Heart right ventricle (tissue), 16 donors: ENCODE data around the gene MTUS2. TPM values are rescaled to one million over a fixed set of nuclear protein-coding genes. Genes with fewer than 3 reads are reported as not detected.

ENCODE experiments used
- ATAC-seq, 8 donors: fragments of 200-7000 bp; cut with Tn5 transposase; one replicate each; pipeline ENCODE4 v1.9.1; 2020; ENCODE audit warnings: mild to moderate bottlenecking in 8 of 8, moderate library complexity in 8 of 8, moderate number of reproducible peaks in 1 of 8
- DNase-seq, 2 donors: peaks; one replicate each; pipeline ENCODE4 v3.0.0-alpha.2; 2020
- H3K27ac ChIP-seq, 10 donors: fragments of 200-600 bp; sonication (generic) in 2 of 10; one replicate each; pipeline versions ENCODE4 v1.5.0 to v1.8.0; 2020 to 2022; ENCODE audit warnings: mild to moderate bottlenecking in 3 of 10
- H3K27me3 ChIP-seq, 7 donors: fragments of 200-600 bp; one replicate each; pipeline ENCODE4 v1.8.0; 2021 to 2022; ENCODE audit warnings: mild to moderate bottlenecking in 2 of 7
- H3K36me3 ChIP-seq, 9 donors: fragments of 200-600 bp; sonication (generic) in 1 of 9; one replicate each; pipeline versions ENCODE4 v1.5.0 to v1.8.0; 2020 to 2022; ENCODE audit warnings: mild to moderate bottlenecking in 2 of 9
- H3K4me1 ChIP-seq, 9 donors: fragments of 200-600 bp; sonication (generic) in 1 of 9; one replicate each; pipeline versions ENCODE4 v1.5.0 to v1.8.0; 2020 to 2022; ENCODE audit warnings: mild to moderate bottlenecking in 4 of 9
- H3K4me3 ChIP-seq, 10 donors: fragments of 200-600 bp; sonication (generic) in 2 of 10; one replicate each; pipeline versions ENCODE4 v1.5.0 to v1.8.0; 2020 to 2022; ENCODE audit warnings: mild to moderate bottlenecking in 7 of 10, moderate library complexity in 2 of 10
- H3K9me3 ChIP-seq, 11 donors: fragments of 200-600 bp in 10 of 11; sonication (generic) in 2 of 11; one replicate each; pipeline versions ENCODE4 v1.5.0 to v1.8.0; 2013 to 2022; ENCODE audit warnings: mild to moderate bottlenecking in 2 of 11, control low read depth in 1 of 11, moderate library complexity in 1 of 11
- WGBS, 2 donors: extraction: QIAGEN DNeasy Blood & Tissue Kit; methylation state at CpG; one replicate each; pipeline ENCODE4 v1.1.7; 2013; ENCODE audit warnings: inconsistent platforms in 1 of 2; 5-methylcytosine and 5-hydroxymethylcytosine counted together
- intact Hi-C, 10 donors: fragments of 100-400 bp; cut with DNase I; formaldehyde crosslinking; loops; one replicate each; pipeline versions ENCODE4 v1.11.1 to v1.14.2; 2022
- polyA plus RNA-seq, 2 donors: library from polyadenylated mRNA; stranded (reverse); fragments of 200-250 nt; gene quantifications; one replicate each; pipeline ENCODE4 v1.2.3, GENCODE V29; 2013
- total RNA-seq, 10 donors: library from RNA; stranded (reverse); fragmentation: NEBNext Ultra II Directional in 3 of 10; extraction: Animal tissue kit (Norgen Biotek cat#: 25700) in 3 of 10; gene quantifications; one replicate each; pipeline versions ENCODE4 v1.2.1 to v1.2.4, GENCODE V29; 2021 to 2023
- TF ChIP-seq, protein P1 (sequence below), 9 donors: fragments of 200-600 bp; sonication (generic) in 2 of 9; IDR thresholded peaks; one replicate each; pipeline versions ENCODE4 v1.5.0 to v1.8.0; 2021 to 2022; ENCODE audit warnings: antibody characterized with exemption in 9 of 9, mild to moderate bottlenecking in 5 of 9, moderate library complexity in 1 of 9
- donor health status: Arrhythmogenic right ventricular cardiomyopathy.
- donor health status: ischemic (EF 13 %, LVEDD 7.1; RV severe dilation, severe dysfunction).
- donor health status: healthy with polysubstance abuse.
- donor health status: DM: no; HTN: yes; CAD: no.
- donor health status: DM: no; HTN: no; CAD: no.
- donor health status: ischemic (EF 25% LVEDD 6.9; RV normal size, moderate dysfunction).
- donor health status: ischemic (EF 25% LVEDD 5.7; RV mildly dilated, moderate dysfunction).
- donor health status: healthy.
- donor health status: DM: yes; HTN: yes; CAD: no.
- donor health status: Ischemic cardiomyopathy.
- donor health status: ischemic (EF 35%, LVEDD 5.7; RV mildly dilated, moderate dysfunction).
- donor health status: nonischemic (EF 11% LVEDD 7.7; RV severe dilation, severe dysfunction).
- donor health status: DM: yes; HTN: yes; CAD: no.
- donor health status: PGD.
- donor health status: ischemic (EF 29% LVEDD 5.4; RV normal size, mild dysfunction).
- donor health status: nonischemic (EF 23%, LVEDD 6.1; RV moderate dilation, normal function).

The MTUS2 gene
- total and polyA plus RNA-seq, 12 donors: 18.7 to 159 (median 65.6) TPM

GRCh38 chr13:29435125-29435911 is 615.2 kb downstream of the MTUS2 start:
- Histone ChIP-seq H3K27ac (peak overlapping the region; percentile 67 to 92 (median 84)), H3K9me3 (no peaks in the 10 kb centered on the region), H3K4me1 (peaks cover 9 to 80% (median 41%) of the 10 kb centered on the region in 9 donors), H3K36me3 (no peaks in the 10 kb centered on the region), H3K4me3 (no peak overlapping the region), H3K27me3 (peaks cover 0 to 26% (median 0%) of the 10 kb centered on the region in 7 donors)
- DNase-seq: peak; percentile 26 to 57
- TF ChIP-seq, protein P1, sequence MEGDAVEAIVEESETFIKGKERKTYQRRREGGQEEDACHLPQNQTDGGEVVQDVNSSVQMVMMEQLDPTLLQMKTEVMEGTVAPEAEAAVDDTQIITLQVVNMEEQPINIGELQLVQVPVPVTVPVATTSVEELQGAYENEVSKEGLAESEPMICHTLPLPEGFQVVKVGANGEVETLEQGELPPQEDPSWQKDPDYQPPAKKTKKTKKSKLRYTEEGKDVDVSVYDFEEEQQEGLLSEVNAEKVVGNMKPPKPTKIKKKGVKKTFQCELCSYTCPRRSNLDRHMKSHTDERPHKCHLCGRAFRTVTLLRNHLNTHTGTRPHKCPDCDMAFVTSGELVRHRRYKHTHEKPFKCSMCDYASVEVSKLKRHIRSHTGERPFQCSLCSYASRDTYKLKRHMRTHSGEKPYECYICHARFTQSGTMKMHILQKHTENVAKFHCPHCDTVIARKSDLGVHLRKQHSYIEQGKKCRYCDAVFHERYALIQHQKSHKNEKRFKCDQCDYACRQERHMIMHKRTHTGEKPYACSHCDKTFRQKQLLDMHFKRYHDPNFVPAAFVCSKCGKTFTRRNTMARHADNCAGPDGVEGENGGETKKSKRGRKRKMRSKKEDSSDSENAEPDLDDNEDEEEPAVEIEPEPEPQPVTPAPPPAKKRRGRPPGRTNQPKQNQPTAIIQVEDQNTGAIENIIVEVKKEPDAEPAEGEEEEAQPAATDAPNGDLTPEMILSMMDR (IDR thresholded peaks at IDR 0.05): no peak
- peak; percentile 81 to 92 (median 91) for ATAC-seq
- intact Hi-C loops: loop anchor here in 1 of 10 donors (2.0 to 5.0 kb wide), 2 partner anchors 29 to 53 kb away; no protein-coding TSS in a partner anchor
- 35 to 45% methylated on average over 6 of the region's 6 CpGs for WGBS, 2 donors

DNA sequence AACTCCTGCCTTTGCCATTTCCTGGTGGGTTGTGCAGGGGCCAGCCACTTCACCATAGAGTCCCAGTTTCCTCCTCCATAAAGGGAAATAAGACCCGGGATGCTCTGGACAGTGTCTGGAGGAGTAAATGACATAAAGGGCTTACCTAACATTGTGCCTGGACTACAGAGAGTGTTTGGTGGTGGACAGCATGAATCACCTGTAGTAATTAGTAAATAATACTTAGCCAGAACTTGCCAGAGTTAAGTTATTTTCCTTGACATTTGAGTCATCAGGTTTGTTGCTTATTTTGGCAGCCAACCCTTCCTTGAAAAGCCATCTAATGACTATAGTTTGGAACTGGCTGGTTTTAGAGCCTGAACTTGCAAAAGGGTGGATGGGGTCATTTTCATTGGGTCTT is 616.2 kb downstream of the MTUS2 start:
- H3K4me3 ChIP-seq: no peak overlapping the region
- H3K9me3 ChIP-seq: no peaks in the 10 kb centered on the region
- DNase-seq (no peak), ATAC-seq (no peak)
- peaks cover 0 to 16% (median 0%) of the 10 kb centered on the region in 7 donors for H3K27me3 ChIP-seq
- H3K36me3 ChIP-seq: no peaks in the 10 kb centered on the region
- intact Hi-C loops: loop anchor here in 1 of 10 donors (5.0 kb wide), 1 partner anchor 54 kb away; no protein-coding TSS in a partner anchor
- H3K4me1 ChIP-seq: peaks cover 9 to 82% (median 41%) of the 10 kb centered on the region in 9 donors
- 7 to 24% methylated on average over 1 of the region's 1 CpG for WGBS, 2 donors
- peak overlapping the region; percentile 63 to 92 (median 84) for H3K27ac ChIP-seq
- TF ChIP-seq, protein P1 (IDR thresholded peaks at IDR 0.05): no peak

- TF ChIP-seq, protein P1 (IDR thresholded peaks at IDR 0.05): no peak
- intact Hi-C loops: loop anchor here in 1 of 10 donors (5.0 kb wide), 1 partner anchor 54 kb away; no protein-coding TSS in a partner anchor
- Histone ChIP-seq H3K9me3 (no peaks in the 10 kb centered on the region), H3K4me3 (no peak overlapping the region), H3K4me1 (peaks cover 12 to 88% (median 41%) of the 10 kb centered on the region in 9 donors), H3K27ac (peak overlapping the region; percentile 63 to 92 (median 84)), H3K36me3 (no peaks in the 10 kb centered on the region), H3K27me3 (peaks cover 0 to 11% (median 0%) of the 10 kb centered on the region in 7 donors)
- DNase-seq: no peak
- WGBS, 2 donors: 31 to 46% methylated on average over 3 of the region's 3 CpGs
- ATAC-seq: no peak
These were observed 616.7 kb downstream of the MTUS2 start for GRCh38 chr13:29436721-29437280.

DNA sequence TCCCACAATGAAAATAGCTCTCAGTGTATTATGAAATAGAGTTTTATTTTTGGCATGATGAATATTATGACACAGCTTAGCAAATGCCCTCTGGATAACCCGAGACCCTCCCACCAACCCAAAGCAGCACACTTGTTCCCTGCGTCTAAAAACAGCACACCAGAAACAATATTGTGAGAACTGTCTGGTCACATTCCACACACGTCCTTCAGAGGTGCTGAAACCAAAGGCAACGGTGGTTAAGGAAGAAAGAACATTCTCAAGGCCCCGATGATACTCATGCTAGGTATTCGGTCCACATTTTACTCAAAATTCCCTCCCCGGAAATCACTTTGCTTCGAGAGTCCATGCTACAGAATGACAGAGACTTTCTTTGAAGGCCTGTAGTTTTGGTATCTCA is 618.6 kb downstream of the MTUS2 start:
- no peaks in the 10 kb centered on the region for H3K36me3 ChIP-seq
- TF ChIP-seq, protein P1 (IDR thresholded peaks at IDR 0.05): no peak
- DNase-seq (peak in 1 of 2 donors; percentile 40), ATAC-seq (peak; percentile 40 to 82 (median 64))
- H3K27ac ChIP-seq: peak overlapping the region; percentile 63 to 92 (median 84)
- peaks cover 12 to 89% (median 41%) of the 10 kb centered on the region in 9 donors for H3K4me1 ChIP-seq
- no peaks in the 10 kb centered on the region for H3K27me3 ChIP-seq
- WGBS, 2 donors: 26 to 37% methylated on average over 8 of the region's 8 CpGs
- H3K4me3 ChIP-seq: no peak overlapping the region
- intact Hi-C loops: loop anchor here in 1 of 10 donors (5.0 kb wide), 1 partner anchor 56 kb away; no protein-coding TSS in a partner anchor
- H3K9me3 ChIP-seq: no peaks in the 10 kb centered on the region
